Fibroblast of skin of right biceps (primary cell): Measurements from ENCODE around the gene TP53TG3D.
"Not testable (repeated sequence)": the region's sequence is repeated elsewhere in the genome, so short reads cannot be mapped to it uniquely, and the experiment has no call there.

ENCODE experiments used
- DNase-seq: peaks from one replicate; pipeline ENCODE4 v3.0.0-alpha.2; 2013

Gene TP53TG3D

DNA sequence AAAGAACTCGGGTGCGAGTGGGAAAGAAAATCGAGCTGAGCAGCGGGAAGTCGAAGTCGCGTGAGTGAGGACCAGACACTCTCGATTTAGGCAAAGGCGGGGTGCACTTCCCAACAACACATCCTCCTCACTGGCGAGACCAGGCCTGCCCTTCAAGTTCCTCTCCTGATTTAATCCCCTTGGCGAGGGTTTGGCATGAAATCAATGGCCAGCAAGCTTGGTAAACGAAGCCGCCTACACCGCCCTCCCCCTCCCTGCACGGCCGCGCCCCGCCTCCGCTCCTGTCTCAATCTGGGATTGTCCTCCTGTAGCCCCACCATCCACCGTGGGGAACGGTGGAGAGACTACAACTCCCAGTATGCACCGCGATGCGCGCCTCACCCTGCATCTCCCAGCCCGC is at the start of gene TP53TG3D:
Gene TP53TG3D, plus strand, starts transcription at position 301 of the 400 bp plus-strand sequence. Its CDS starts 68 bp downstream, at position 369.
- not testable (repeated sequence) for DNase-seq

GRCh38 chr16:32253507-32253906 is 421 bp downstream of the TP53TG3D start:
- DNase-seq, result not testable (repeated sequence)

GRCh38 chr16:32261526-32261925 is 8.4 kb downstream of the TP53TG3D start:
- DNase-seq, result not testable (repeated sequence)

DNA sequence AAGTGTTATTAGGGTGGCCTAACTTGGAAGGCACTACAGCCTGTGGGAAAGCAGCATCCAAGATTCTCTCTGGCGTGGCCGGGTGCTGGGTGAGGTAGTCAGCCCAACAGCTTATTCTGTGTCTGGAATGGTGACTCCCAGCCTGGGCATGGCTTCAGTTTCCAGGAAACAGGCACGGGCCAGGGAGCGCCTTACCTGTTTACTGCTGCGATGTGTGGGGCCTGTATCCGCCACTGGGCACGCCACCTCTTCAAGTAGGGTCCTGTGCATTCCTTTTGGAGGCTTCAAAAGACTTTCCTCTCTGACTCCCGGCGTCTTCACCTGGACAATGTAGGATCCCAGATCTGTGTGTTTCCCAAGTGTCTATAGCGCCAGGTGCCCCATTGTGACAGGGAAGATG is 10.5 kb downstream of the TP53TG3D start:
- not testable (repeated sequence) for DNase-seq

GRCh38 chr16:32281910-32282309 is 28.8 kb downstream of the TP53TG3D start:
- not testable (repeated sequence) for DNase-seq

DNA sequence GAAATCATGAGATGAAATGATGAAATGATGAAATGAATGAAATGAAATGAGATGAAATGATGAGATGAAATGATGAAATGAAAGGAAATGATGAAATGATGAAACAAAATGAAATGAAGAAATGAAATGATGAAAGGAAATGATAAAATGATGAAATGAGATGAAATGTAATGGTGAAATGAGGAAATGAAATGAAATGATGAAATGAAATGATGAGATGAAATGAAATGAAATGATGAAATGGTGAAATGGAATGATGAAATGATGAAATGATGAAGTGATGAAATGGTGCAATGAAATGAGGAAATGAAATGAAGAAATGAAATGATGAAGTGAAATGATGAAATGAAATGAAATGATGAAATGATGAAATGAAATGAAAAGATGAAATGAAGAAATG is 29.9 kb downstream of the TP53TG3D start:
- DNase-seq, result not testable (repeated sequence)

GRCh38 chr16:32283917-32284495 is 30.9 kb downstream of the TP53TG3D start:
- DNase-seq, result not testable (repeated sequence)

DNA sequence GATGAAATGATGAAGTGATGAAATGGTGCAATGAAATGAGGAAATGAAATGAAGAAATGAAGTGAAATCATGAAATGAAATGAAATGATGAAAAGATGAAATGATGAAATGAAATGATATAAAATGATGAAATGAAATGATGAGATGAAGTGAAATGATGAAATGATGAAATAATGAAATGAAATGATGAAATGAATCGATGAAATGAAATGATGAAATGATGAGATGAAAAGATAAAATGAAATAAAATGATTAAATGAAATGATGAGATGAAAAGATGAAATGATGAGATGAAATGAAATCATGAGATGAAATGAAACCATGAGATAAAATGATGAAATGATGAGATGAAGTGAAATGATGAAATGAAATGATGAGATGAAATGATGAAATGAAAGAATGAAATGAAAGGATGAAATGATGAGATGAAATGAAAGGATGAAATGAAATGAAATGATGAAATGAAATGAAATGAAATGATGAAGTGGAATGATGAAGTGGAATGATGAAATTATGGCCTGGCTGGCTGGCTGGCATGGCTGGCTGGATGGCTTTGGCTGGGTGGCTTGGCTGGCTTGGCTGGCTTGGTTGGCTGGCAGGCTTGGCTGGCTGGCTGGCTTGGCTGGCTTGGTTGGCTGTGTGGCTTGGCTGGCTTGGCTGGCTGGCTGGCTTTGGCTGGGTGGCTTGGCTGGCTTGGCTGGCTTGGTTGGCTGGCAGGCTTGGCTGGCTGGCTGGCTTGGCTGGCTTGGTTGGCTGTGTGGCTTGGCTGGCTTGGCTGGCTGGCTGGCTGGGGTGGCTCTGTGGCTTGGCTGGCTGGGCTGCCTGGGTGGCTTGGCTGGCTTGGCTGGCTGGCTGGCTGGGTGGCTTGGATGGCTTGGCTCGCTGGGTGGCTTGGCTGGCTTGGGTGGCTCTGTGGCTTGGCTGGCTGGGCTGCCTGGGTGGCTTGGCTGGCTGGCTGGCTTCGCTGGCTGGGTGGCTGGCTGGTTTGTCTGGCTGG is 32.0 kb downstream of the TP53TG3D start:
- DNase-seq, result not testable (repeated sequence)

- not testable (repeated sequence) for DNase-seq
Observed at GRCh38 chr16:32286193-32286592, 33.1 kb downstream of the TP53TG3D start.

- DNase-seq, result not testable (repeated sequence)
Observed at GRCh38 chr16:32287743-32288142, 34.7 kb downstream of the TP53TG3D start.

GRCh38 chr16:32289197-32289596 is 36.1 kb downstream of the TP53TG3D start:
- not testable (repeated sequence) for DNase-seq

GRCh38 chr16:32302776-32303175 is 49.7 kb downstream of the TP53TG3D start:
- DNase-seq, result not testable (repeated sequence)
